ENCODE data around the gene FANCI. TPM values are rescaled to one million over a fixed set of nuclear protein-coding genes. Genes with fewer than 3 reads are reported as not detected.

FANCI gene
- total and polyA plus RNA-seq, 5 donors from 2014 or later, result 7.8 to 16.8 (median 13.7) TPM

DNA sequence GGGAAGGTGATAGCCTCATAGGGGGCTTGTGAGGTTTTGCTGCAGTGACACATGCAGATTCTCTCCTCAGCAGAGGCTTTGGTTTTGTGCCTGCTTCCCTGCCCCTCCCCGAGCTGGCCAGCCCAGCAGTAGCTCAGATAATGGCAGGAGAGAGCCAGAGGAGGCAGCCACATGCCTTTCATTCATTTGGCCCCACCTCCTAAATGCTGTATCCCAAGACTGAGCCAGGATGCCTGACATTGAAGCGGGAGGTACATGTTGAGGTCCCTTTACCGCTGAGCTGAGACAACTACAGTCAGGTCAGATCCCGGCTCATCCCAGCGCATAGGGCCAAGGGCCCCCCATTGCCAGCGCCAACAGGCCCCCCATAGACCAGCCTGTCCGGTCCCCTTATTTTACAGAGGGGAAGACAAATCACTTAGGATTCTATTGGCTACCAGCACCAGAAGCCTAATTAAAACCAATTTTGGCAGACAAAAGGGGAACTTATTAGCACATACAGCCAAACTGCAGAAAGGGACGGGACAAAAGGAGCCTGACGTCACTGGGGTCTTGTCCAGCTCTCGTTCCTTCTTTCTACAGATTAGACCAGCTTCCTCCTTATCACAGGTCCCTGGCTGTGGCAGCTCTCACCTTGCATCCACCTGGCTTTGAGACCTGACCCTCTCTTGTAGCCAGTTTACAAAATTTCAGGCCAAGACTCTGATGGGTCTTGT lies 102.9 kb downstream of the FANCI start:
- no peaks in the 10 kb centered on the region for H3K9me3 ChIP-seq (ENCODE audit: control insufficient read depth in 2 of 2, low read length in 2 of 2)
- Mint-ChIP-seq H3K36me3 (no peaks in the 10 kb centered on the region), H3K4me3 (no peak overlapping the region), H3K4me1 (peaks cover 4 to 9% (median 6%) of the 10 kb centered on the region in 4 donors), H3K27ac (no peak overlapping the region), H3K27me3 (peaks cover 26% of the 10 kb centered on the region), H3K9me3 (peaks cover 0 to 1% (median 0%) of the 10 kb centered on the region in 7 donors)
- H3K27ac ChIP-seq (ENCODE audit: insufficient read depth, low read length, poor library complexity, severe bottlenecking), result no peak overlapping the region
- no peak overlapping the region for H3K4me3 ChIP-seq (ENCODE audit: low read depth, low read length)
- H3K4me1 ChIP-seq (ENCODE audit: control insufficient read depth, insufficient read depth, low read length, poor library complexity, severe bottlenecking), result peaks cover 3% of the 10 kb centered on the region
- ATAC-seq (ENCODE audit: low read depth in 2 of 2) (no peak), DNase-seq (no peak)
- no peaks in the 10 kb centered on the region for H3K27me3 ChIP-seq (ENCODE audit: control insufficient read depth, insufficient read depth, low read length)
- H3K36me3 ChIP-seq (ENCODE audit: control insufficient read depth, insufficient read depth, low read length), result no peaks in the 10 kb centered on the region

DNA sequence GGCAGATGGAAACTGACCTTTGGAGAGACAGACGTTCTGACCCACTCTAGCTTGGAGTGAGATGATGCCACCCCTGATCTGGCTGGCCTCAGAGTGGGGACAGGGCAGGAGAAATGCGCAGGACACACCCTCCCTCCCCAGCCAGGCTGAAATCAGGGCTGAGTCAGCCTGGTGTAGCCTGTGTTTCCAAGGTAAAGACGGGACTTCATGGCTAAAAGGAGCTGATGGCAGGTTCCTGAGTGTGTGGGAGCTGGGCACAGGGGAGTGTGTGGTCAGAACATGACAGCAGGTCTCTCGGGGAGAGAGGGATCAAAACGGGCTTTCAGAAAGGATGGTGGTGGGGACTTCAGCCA lies 105.4 kb downstream of the FANCI start:
- peaks cover 38% of the 10 kb centered on the region for H3K27me3 Mint-ChIP-seq
- no peak overlapping the region for H3K27ac ChIP-seq (ENCODE audit: insufficient read depth, low read length, poor library complexity, severe bottlenecking)
- H3K4me1 Mint-ChIP-seq, result peaks cover 4 to 9% (median 6%) of the 10 kb centered on the region in 4 donors
- H3K9me3 ChIP-seq (ENCODE audit: control insufficient read depth in 2 of 2, low read length in 2 of 2), result no peaks in the 10 kb centered on the region
- no peaks in the 10 kb centered on the region for H3K36me3 Mint-ChIP-seq
- H3K4me3 ChIP-seq (ENCODE audit: low read depth, low read length), result no peak overlapping the region
- no peaks in the 10 kb centered on the region for H3K36me3 ChIP-seq (ENCODE audit: control insufficient read depth, insufficient read depth, low read length)
- H3K4me3 Mint-ChIP-seq, result peak overlapping the region in 1 of 4 donors; percentile 42
- DNase-seq, result no peak
- no peak overlapping the region for H3K27ac Mint-ChIP-seq
- peak; percentile 20 to 39 for ATAC-seq (ENCODE audit: low read depth in 2 of 2)
- peaks cover 3% of the 10 kb centered on the region for H3K27me3 ChIP-seq (ENCODE audit: control insufficient read depth, insufficient read depth, low read length)
- peaks cover 0 to 1% (median 0%) of the 10 kb centered on the region in 7 donors for H3K9me3 Mint-ChIP-seq
- H3K4me1 ChIP-seq (ENCODE audit: control insufficient read depth, insufficient read depth, low read length, poor library complexity, severe bottlenecking), result peaks cover 3% of the 10 kb centered on the region

- no peaks in the 10 kb centered on the region for H3K9me3 ChIP-seq (ENCODE audit: control insufficient read depth in 2 of 2, low read length in 2 of 2)
- Mint-ChIP-seq H3K9me3 (no peaks in the 10 kb centered on the region), H3K27me3 (peaks cover 60% of the 10 kb centered on the region), H3K27ac (no peak overlapping the region), H3K36me3 (no peaks in the 10 kb centered on the region), H3K4me1 (peaks cover 4 to 11% (median 8%) of the 10 kb centered on the region in 4 donors), H3K4me3 (no peak overlapping the region)
- H3K27ac ChIP-seq (ENCODE audit: insufficient read depth, low read length, poor library complexity, severe bottlenecking), result no peak overlapping the region
- H3K4me3 ChIP-seq (ENCODE audit: low read depth, low read length), result no peak overlapping the region
- DNase-seq (no peak), ATAC-seq (ENCODE audit: low read depth in 2 of 2) (peak in 1 of 2 donors; percentile 30)
- no peaks in the 10 kb centered on the region for H3K36me3 ChIP-seq (ENCODE audit: control insufficient read depth, insufficient read depth, low read length)
- H3K4me1 ChIP-seq (ENCODE audit: control insufficient read depth, insufficient read depth, low read length, poor library complexity, severe bottlenecking), result peaks cover 3% of the 10 kb centered on the region
- H3K27me3 ChIP-seq (ENCODE audit: control insufficient read depth, insufficient read depth, low read length), result peaks cover 13% of the 10 kb centered on the region
Observed at GRCh38 chr15:89352476-89352875, 108.7 kb downstream of the FANCI start.

GRCh38 chr15:89353991-89354390 lies 110.2 kb downstream of the FANCI start:
- Mint-ChIP-seq H3K27me3 (peaks cover 73% of the 10 kb centered on the region), H3K4me1 (peaks cover 0 to 16% (median 5%) of the 10 kb centered on the region in 4 donors), H3K9me3 (no peaks in the 10 kb centered on the region), H3K36me3 (no peaks in the 10 kb centered on the region), H3K27ac (no peak overlapping the region), H3K4me3 (no peak overlapping the region)
- peaks cover 6% of the 10 kb centered on the region for H3K4me1 ChIP-seq (ENCODE audit: control insufficient read depth, insufficient read depth, low read length, poor library complexity, severe bottlenecking)
- no peak overlapping the region for H3K4me3 ChIP-seq (ENCODE audit: low read depth, low read length)
- ATAC-seq (ENCODE audit: low read depth in 2 of 2), result no peak
- no peaks in the 10 kb centered on the region for H3K36me3 ChIP-seq (ENCODE audit: control insufficient read depth, insufficient read depth, low read length)
- H3K9me3 ChIP-seq (ENCODE audit: control insufficient read depth in 2 of 2, low read length in 2 of 2), result no peaks in the 10 kb centered on the region
- peaks cover 20% of the 10 kb centered on the region for H3K27me3 ChIP-seq (ENCODE audit: control insufficient read depth, insufficient read depth, low read length)
- no peak overlapping the region for H3K27ac ChIP-seq (ENCODE audit: insufficient read depth, low read length, poor library complexity, severe bottlenecking)
- DNase-seq, result no peak

DNA sequence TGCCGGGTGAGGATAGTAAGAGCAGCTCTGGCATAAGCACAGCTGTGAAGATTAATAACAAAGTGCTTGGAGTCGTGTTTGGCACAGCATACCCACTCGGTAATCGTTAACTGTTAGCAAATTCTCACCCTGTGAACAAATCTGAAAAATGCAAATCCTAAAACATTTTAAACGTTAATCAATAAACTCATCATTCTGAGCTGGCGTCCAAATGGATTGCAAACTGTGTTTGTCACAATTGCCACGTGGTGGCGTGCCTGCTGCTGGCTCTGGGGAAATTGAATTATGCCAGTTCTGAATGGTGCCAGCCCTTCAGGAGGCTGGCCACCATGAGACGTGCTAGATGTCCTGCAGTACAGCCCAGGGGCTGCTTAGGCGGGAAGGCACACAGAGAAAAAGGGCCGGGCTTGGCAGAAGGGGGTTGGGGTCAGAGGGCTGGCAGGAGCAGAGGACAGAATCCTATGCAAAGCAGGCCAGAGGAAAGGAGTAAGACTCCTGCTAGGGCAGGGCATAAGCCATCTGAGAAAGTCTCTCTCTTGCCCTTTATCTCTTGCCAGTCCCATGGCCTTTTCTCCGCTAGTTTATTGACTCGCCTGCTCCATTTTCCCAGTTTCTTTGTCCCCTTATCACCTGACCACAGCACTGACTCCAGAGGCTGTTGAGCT lies 113.0 kb downstream of the FANCI start:
- Histone ChIP-seq H3K4me1 (ENCODE audit: control insufficient read depth, insufficient read depth, low read length, poor library complexity, severe bottlenecking) (peaks cover 19% of the 10 kb centered on the region), H3K36me3 (ENCODE audit: control insufficient read depth, insufficient read depth, low read length) (no peaks in the 10 kb centered on the region), H3K9me3 (ENCODE audit: control insufficient read depth in 2 of 2, low read length in 2 of 2) (no peaks in the 10 kb centered on the region), H3K27me3 (ENCODE audit: control insufficient read depth, insufficient read depth, low read length) (peaks cover 30% of the 10 kb centered on the region), H3K27ac (ENCODE audit: insufficient read depth, low read length, poor library complexity, severe bottlenecking) (no peak overlapping the region), H3K4me3 (ENCODE audit: low read depth, low read length) (no peak overlapping the region)
- no peaks in the 10 kb centered on the region for H3K36me3 Mint-ChIP-seq
- ATAC-seq (ENCODE audit: low read depth in 2 of 2), result no peak
- H3K27me3 Mint-ChIP-seq, result peaks cover 84% of the 10 kb centered on the region
- peaks cover 0 to 3% (median 0%) of the 10 kb centered on the region in 7 donors for H3K9me3 Mint-ChIP-seq
- no peak for DNase-seq
- H3K27ac Mint-ChIP-seq, result no peak overlapping the region
- H3K4me3 Mint-ChIP-seq, result peak overlapping the region in 1 of 4 donors; percentile 68
- H3K4me1 Mint-ChIP-seq, result peaks cover 0 to 27% (median 13%) of the 10 kb centered on the region in 4 donors

- H3K27me3 ChIP-seq (ENCODE audit: control insufficient read depth, insufficient read depth, low read length), result peaks cover 34% of the 10 kb centered on the region
Observed at GRCh38 chr15:89358435-89358754, 114.6 kb downstream of the FANCI start.

GRCh38 chr15:89358755-89359439 lies 115.1 kb downstream of the FANCI start:
- no peaks in the 10 kb centered on the region for H3K9me3 ChIP-seq (ENCODE audit: control insufficient read depth in 2 of 2, low read length in 2 of 2)
- H3K4me3 ChIP-seq (ENCODE audit: low read depth, low read length), result no peak overlapping the region
- H3K36me3 Mint-ChIP-seq, result no peaks in the 10 kb centered on the region
- DNase-seq (peak; percentile 70 to 86 (median 81)), ATAC-seq (ENCODE audit: low read depth in 2 of 2) (peak; percentile 86 to 90)
- peaks cover 0 to 27% (median 16%) of the 10 kb centered on the region in 4 donors for H3K4me1 Mint-ChIP-seq
- peak overlapping the region; percentile 48 to 86 (median 84) for H3K4me3 Mint-ChIP-seq
- peaks cover 0 to 3% (median 0%) of the 10 kb centered on the region in 7 donors for H3K9me3 Mint-ChIP-seq
- peaks cover 87% of the 10 kb centered on the region for H3K27me3 Mint-ChIP-seq
- H3K4me1 ChIP-seq (ENCODE audit: control insufficient read depth, insufficient read depth, low read length, poor library complexity, severe bottlenecking), result peaks cover 30% of the 10 kb centered on the region
- H3K27me3 ChIP-seq (ENCODE audit: control insufficient read depth, insufficient read depth, low read length), result peaks cover 37% of the 10 kb centered on the region
- no peak overlapping the region for H3K27ac Mint-ChIP-seq
- H3K27ac ChIP-seq (ENCODE audit: insufficient read depth, low read length, poor library complexity, severe bottlenecking), result no peak overlapping the region
- no peaks in the 10 kb centered on the region for H3K36me3 ChIP-seq (ENCODE audit: control insufficient read depth, insufficient read depth, low read length)

More at GRCh38 chr15:89358435-89358754, 114.6 kb downstream of the FANCI start:
- Mint-ChIP-seq H3K27me3 (peaks cover 87% of the 10 kb centered on the region), H3K9me3 (peaks cover 0 to 3% (median 0%) of the 10 kb centered on the region in 7 donors), H3K36me3 (no peaks in the 10 kb centered on the region), H3K4me3 (peak overlapping the region; percentile 48 to 86 (median 84)), H3K4me1 (peaks cover 0 to 27% (median 16%) of the 10 kb centered on the region in 4 donors), H3K27ac (no peak overlapping the region)
- Histone ChIP-seq H3K27ac (ENCODE audit: insufficient read depth, low read length, poor library complexity, severe bottlenecking) (no peak overlapping the region), H3K9me3 (ENCODE audit: control insufficient read depth in 2 of 2, low read length in 2 of 2) (no peaks in the 10 kb centered on the region), H3K36me3 (ENCODE audit: control insufficient read depth, insufficient read depth, low read length) (no peaks in the 10 kb centered on the region), H3K4me1 (ENCODE audit: control insufficient read depth, insufficient read depth, low read length, poor library complexity, severe bottlenecking) (peaks cover 30% of the 10 kb centered on the region), H3K4me3 (ENCODE audit: low read depth, low read length) (no peak overlapping the region)
- no peak for DNase-seq
- ATAC-seq (ENCODE audit: low read depth in 2 of 2), result no peak

Measured in CD4-positive, CD25-positive, alpha-beta regulatory T cell (primary cell).